Inflammatory macrophage (primary cell): Measurements from ENCODE around the gene CLCA2.
A peak's percentile ranks its signal among the peaks of the same experiment; 100 is the strongest.

Experiments
- DNase-seq, 2 donors: peaks; one replicate each; pipeline ENCODE4 v3.0.0-alpha.2; 2020 to 2022

Gene CLCA2

DNA sequence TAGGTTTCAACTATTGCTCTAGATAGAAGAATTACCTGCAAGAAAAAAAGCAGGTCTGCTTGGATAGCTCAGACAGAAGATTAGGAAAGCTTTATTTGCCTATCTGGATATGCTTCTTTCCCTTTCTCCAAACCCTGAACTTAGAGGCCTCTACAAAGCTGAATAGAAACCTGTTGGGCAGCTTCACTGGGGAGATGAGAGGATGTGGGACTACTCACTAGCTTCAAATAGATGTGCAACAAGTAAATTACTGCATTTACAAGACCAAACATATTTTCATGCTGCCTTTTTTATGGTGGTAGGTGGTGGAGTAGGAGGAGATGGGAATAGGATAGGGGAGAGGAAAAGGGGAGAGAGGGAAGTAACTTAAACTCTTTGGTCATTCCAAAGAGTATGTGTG is 6.4 kb downstream of the CLCA2 start:
- DNase-seq, result peak in 1 of 2 donors; percentile 8

DNA sequence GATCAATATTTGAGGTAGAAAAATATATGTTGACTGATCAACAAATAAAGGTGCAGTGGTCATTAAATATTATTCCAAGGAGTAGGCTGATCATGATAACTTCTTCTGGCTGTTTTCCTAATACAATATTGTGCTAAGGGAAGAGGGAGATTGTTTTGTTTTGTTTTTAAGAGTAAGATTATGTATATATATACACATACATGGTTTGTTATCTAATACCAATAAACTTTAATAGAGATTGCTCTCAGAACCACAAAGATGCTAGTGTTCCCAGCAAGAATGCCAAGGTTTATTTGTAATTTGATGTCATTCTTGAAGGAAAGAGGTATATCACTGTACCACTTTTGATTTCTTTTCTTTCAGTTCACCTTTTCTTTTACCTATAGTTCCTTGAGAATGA is 10.1 kb downstream of the CLCA2 start:
- DNase-seq, result no peak

DNA sequence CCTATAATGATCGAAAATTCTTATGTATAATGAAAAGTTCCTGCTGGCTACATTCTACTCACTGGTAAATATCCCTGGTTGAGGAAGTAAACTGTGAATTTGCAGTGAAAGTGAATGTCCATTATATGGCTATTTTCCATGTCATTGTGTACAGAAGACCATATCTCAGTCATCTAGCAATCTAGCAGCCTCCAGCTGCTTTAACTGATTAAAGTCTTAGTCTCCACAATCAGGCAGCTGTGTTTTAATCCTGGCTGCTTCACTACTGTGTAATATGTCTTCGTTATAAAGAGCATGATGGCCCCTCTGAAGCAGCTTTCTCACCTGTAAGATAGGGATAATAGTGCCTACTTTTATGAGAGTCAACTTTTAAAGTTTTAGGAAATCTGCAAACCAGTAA is 11.4 kb downstream of the CLCA2 start:
- no peak for DNase-seq

DNA sequence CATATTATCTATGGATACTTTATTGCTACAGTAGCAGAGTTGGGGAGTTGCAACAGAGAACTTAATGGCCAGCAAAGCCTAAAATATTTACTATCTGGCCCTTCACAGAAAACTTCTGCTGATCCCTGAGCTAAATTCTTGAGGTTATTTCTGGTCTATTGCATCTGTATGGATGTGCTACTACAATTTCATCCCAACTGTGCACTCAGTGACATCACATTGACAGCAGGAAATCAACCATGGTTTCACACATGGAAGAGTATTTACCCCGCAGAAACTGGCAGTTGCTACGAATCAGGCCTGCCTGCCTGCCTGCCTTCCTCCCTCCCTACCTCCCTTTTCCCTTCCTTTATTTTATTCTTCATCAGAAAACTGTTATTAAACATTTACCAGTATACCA is 12.1 kb downstream of the CLCA2 start:
- DNase-seq, result no peak

DNA sequence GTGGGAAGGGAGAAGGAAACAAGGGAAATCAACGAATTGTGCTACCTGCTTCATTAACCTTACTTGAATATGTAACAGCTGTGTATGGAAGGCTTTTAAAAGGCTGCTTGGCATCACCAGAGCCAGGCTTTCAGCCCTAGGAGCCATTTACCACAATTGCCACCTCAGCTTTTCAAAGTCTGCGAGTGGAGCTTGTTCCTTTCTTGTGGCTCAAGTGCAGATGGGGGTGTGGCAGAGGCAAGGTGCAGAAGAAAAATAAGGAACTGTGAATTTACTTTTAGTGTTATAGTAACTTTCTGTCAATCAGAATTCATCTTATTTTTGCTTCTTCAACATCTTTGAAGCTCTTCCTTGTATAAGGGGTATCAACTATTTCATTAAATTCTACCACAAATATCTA is 17.6 kb downstream of the CLCA2 start:
- no peak for DNase-seq

DNA sequence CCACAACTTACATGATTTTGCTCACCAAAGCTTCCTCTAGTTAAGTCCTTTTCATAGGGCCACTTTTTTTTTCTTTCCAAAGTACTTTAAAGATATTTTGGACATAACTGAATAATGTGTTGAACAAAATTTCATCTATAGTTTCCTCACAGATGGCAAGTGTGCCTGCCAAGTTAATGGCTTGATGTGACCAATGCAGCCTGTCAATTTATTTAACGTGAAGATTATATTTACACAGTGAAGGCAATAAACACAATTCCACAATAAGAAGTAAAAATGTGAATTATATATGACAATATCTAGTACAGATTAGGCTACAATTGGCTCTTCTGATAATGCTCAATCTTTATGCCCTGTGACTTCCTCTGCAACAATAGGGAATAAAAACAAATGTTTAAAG is 18.0 kb downstream of the CLCA2 start:
- no peak for DNase-seq

DNA sequence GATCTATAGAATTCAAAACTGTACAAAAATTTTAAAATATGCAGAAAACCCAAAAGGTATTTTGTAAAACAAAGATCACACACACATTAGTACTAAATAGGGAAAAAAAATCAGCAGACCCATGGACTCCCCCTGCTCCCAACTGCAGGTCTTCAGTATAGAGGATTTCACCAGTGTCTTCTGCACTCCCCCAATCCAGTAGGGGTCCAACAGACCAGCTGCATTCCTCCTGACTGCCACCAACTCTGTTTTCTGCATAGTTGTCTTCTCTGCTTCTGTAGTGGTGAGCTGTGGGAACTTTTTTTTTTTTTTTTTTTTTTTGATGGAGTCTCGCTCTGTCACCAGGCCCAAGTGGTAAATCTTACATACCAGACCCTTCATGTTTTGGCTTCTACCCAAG is 21.9 kb downstream of the CLCA2 start:
- DNase-seq, result no peak

DNA sequence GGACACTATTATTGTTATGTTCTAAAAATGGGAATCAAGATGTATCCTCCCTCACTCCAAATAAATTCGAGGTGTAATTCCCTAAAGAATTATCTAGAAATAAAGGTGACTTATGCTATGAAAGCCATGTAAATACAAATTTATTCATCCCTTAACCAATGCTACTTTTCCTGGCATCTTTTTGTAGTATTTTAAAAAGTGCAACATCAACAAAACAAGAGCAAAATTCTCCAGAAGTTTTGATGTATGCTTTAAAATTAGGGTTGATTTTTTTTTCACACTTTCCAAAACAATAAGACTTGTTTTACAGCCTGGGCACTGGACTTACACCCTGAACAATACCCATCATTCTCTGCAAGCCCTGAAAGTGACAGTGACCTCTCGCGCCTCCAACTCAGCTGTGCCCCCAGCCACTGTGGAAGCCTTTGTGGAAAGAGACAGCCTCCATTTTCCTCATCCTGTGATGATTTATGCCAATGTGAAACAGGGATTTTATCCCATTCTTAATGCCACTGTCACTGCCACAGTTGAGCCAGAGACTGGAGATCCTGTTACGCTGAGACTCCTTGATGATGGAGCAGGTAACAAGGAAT is 23.3 kb downstream of the CLCA2 start:
- no peak for DNase-seq

DNA sequence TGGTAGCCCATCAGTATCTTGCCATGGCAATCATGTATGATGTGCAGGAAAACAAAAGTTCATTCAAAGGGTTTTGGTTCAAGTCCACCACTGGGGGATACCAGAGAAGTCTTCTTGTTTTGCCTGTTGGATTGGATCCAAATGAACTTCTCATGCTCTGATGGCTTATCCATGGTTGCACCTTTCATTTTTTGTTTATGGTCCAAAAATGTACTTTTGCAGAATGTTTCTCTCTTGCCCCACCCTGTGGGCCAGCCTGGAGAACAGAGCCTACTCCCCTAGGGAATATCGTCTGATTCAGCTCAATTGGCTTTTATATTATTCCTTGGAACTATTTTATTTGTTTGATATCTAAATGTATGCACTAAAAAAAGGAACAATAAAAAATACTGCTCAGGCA is 24.7 kb downstream of the CLCA2 start:
- DNase-seq, result no peak

DNA sequence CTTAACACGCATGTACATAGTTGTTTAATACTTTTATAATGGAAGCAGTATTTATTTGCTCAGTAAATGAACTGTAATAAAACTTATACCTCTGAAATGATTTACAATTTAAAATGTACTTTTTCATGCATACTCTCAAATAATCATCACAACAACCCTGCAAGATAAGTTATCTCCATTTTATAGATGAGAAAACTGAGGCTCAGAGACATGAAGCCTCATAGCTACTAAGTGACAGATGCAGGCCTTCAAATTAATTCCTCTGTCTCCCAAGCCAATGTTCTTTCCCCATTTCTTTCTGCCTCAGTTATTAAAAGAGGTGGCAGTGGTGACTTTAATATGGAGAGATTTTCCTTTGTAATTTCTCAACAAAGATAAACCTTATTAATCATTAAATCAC is 25.1 kb downstream of the CLCA2 start:
- DNase-seq, result no peak

DNA sequence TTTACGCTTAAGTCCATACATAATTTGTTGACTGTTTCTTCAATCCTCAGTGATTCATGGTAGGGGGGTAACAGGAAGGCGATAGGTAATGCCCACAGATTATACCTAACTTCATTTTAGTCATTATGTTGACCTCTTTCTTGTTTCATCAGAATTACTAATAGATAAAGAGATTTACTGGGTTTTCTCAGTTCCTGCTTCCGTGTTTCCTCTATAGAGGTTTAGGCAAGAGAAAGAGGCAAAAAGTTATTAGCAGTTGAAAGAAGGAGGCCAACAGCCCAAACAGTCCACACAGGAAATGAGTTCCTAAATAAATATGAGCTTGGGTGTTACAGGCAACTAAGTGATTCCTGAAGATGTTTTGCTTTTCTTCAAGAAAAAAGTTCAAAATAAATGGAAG is 26.9 kb downstream of the CLCA2 start:
- peak in 1 of 2 donors; percentile 11 for DNase-seq

DNA sequence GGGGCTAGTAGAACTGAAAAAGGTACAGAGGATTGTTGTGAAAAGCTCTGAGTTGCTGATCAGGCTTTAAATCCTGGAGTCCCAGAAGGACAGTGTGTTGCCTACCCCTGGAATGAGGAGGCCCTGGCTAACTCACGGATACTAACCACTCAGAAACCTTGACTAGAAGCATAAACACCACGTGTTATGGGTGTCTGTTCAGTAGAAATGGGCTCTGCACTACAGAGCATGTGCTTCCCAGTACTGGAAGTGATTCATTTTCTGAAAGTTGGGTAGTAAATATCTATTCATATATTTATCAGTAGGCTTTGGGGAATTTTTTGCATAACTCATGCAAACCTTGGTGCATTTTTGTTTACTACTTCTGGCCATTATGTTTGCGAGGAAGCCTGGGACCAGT is 29.7 kb downstream of the CLCA2 start:
- no peak for DNase-seq

DNA sequence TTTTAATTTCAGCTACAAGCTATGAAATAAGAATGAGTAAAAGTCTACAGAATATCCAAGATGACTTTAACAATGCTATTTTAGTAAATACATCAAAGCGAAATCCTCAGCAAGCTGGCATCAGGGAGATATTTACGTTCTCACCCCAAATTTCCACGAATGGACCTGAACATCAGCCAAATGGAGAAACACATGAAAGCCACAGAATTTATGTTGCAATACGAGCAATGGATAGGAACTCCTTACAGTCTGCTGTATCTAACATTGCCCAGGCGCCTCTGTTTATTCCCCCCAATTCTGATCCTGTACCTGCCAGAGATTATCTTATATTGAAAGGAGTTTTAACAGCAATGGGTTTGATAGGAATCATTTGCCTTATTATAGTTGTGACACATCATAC is 31.1 kb downstream of the CLCA2 start:
- DNase-seq, result no peak

DNA sequence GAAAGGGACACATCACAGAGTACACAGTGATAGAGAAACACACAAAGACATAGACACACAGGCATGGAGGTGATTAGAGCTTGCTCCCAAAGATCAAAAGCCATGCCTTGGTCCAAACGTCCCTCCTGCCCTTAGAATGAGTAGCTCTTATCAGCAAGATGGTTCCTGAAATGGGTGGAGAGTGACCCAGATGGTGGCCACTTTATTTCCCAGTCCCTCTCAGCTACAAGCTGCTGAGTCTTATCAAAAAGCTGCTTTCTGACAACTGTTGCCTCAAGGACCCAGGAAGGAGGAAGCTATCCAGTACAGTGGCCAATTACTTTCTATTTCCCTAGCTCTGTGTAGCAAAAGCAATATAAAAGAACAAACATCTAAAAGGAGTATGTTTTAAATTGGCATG is 37.0 kb downstream of the CLCA2 start:
- DNase-seq, result peak; percentile 6 to 18

DNA sequence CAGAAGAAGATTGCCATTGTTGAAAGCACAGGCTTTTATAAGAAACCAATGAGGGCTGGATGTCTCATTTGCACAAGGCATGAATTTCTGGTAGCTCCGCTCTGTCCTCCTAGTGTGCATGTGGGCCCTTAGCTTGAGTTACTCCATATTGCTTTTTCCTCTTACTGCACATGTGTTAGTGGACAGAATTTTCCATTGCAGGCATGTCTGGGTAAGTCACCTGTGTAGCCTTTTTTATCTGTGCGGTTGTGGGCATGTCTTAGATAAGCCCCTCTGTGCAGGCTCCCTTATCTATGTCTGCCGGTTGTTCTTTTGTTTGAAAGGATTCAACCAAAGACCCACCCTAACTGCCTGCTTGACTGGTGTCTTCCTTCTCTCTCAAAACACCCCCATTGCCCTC is 37.5 kb downstream of the CLCA2 start:
- no peak for DNase-seq

DNA sequence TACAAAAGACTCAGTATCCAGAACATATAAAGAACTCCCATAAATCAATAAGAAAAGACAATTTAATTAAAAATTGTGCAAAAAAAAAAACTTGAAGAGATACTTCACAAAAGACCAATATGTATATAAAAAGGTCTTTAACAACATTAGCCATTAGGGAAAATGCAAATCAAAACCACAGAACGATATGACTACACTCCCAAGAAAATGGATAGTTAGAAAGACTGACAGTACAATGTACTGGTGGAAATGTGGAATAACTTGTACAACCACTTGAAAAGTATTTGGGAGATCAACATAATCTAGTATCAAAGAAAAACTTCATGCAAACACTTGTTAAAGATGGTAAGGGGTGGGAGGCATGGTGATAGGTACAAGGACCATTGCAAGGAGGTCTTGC is 40.8 kb downstream of the CLCA2 start:
- no peak for DNase-seq

DNA sequence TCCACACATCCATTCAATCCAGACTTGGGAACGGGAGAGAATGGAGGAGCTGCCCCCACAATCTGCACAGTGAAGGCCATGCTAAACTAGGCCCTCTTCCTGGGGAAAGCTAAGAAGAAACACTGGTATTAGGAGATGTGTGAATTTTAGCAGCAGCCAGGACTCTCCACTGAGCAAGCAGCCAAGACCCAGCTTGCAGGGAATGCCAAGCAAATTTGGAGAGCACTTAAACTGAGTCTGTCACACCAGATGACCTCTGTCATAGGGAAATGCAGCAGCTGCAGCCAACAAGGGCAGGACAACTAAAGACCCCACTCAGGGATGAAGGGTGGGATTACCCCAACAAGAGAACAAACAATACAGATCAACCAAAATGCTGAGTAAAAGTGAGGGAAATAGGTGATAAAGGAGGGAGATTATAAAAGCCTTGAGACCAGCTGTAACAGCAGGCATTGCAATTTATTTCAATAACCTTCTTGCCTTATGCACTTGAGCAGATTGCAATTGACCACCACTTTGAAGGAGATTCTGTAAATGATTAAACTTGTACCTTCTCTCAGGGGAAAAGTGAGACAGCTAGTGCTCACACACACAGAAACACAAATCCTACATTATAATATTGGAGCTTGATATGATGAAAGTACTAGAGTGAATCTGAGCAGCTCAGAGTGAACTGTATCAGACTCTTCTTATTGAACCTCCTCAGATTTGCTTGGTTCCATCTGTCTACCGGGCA is 42.3 kb downstream of the CLCA2 start:
- DNase-seq, result no peak

DNA sequence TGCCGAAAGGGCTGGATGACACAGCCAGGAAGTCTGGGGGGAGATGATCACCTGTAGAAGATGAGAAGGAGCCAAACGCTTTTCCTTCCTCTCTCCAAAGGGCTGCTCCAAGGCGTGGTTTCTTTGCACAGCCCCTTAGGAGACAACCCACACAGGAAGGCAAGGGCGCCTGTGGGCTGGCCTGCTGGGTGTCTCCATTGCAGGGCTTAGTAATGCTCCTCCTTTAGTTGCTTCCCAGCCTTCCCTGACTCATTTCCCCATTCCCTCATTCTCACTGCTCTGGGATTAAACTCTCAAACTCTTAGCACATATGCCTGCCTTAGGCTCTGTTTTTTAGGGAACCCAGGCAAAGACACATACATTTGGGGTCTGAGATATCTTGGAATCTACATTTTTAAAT is 43.0 kb downstream of the CLCA2 start:
- DNase-seq, result no peak

DNA sequence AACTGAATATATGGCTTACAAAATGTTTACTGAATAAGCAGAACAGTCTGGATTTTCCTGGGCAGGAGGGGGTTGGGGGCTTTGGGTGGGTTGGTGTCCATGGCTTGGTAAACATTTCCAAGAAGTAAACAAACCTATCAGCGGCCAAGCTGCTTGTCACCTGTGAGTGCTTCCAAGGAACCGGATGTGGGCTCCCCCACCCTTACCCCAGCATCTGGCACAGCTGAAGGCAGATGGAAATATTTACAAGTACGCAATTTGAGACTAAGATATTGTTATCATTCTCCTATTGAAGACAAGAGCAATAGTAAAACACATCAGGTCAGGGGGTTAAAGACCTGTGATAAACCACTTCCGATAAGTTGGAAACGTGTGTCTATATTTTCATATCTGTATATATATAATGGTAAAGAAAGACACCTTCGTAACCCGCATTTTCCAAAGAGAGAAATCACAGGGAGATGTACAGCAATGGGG is 44.6 kb downstream of the CLCA2 start, which contains the start of gene CLCA1:
CLCA1 (plus strand) TSS at position 427 of the 477 bp plus-strand sequence; CDS start at position 472, 45 bp downstream.
- DNase-seq, result no peak

DNA sequence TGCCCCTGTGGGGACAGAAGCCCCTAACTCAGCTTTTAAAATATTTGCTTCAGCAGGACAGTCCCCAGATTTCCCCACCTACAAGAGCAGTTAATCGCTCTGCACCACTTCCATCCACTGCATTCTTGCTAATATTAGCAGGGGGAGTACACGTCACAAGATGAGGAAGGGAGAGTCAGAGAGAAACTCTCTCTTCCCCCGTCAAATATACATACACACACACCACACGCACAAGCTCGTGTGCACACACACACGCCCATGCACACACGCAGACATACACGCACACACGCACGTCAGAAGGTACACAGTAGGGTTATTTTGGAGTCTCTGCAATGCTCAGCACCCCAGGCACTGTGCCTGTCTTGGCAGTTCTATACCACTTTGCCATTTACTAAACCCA is 46.9 kb downstream of the CLCA2 start:
- no peak for DNase-seq

DNA sequence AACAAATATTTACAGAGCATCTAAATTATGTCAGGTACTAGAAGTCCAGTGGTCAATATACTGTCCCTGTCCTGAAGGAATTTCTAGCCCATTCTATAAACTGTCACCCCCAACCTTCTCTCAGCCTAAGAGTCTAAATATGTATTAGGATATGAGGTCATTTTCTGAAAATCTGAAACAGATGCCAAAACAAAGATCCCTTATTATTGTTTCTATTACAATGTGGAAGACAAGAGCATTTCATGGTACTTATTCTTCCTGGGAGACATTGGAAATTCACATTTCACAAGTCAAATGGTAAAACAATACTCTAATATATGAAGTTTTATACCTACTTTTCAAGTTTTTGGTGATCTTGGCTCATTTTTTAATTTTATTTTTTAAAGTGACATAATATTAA is 47.3 kb downstream of the CLCA2 start:
- no peak for DNase-seq

DNA sequence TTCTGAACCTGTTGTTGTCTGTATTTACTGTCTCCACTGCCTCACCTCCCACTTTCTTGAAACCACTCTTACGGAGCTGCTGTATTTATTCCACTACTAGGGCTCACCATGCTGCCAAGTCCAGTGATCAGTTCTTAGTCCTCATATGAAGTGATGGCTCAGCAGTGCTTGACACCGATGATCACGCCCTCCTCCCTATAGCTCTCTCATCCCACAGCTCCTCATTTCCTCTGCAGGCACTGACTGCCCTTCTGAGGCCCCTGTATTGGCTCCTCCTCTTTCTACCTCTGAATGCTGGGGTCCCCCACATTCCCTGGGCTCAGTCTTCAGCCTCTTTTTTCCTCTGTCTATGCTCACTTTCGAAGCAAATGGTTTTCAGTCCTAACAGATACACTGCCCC is 48.2 kb downstream of the CLCA2 start:
- no peak for DNase-seq

DNA sequence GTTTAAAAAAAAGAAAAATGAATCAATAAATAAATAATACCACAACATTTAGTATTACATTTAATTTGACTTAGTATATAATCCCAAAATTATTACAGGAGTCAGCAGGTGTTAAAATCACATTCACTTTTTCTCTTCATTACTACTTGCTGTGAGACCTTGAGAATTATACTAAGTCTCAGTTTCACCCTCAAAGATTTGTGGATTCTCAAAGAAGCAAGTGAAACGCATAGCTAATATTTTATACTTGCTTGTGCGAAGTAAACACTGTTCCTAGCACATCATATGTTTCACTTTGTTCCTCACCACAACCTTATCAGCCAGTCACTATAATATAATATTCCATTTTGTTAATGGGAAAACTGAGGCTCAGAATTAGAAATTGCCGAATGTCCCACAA is 48.8 kb downstream of the CLCA2 start:
- no peak for DNase-seq

DNA sequence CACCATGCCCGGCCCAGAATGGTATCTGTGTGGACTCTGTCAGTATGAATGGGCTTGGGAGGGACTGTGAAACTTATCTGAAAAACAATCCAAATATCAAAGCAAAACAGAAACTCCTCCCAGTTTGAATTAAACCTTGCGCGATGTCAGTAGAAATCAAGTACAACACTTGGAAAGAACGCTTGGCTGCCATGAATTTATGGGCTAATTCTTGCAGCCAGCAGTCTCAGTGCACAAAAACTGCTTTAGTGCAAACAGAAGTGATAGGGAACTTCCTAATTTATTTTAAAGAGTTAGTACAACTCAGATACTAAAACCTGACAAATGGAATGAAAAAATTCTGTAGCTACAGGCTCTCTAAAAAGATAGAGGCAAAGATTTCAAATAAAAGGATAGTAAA is 53.3 kb downstream of the CLCA2 start:
- no peak for DNase-seq

DNA sequence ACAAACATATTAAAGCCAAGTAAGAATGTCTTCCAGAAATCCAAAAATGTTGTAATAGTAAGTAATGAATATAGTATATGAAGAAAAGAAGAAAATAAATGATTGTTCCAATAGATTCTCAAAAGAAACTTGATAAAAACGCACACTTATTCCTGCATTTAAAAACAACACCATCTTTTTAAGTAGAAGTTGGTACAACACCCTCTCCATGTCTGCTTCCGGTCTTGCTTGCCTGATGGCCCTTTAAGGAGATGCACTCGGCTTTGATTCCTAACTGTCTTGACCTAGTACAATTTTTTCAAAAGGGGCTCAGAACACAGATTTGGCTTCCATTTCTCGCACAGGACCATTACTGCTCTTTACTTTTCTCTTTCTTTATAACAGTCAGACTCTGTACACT is 53.7 kb downstream of the CLCA2 start:
- DNase-seq, result no peak
